ENCODE results near the gene JAML. TPM values are rescaled to one million over a fixed set of nuclear protein-coding genes. Genes with fewer than 3 reads are reported as not detected.
A peak's percentile ranks its signal among the peaks of the same experiment; 100 is the strongest.

Gene JAML
- 10 to 100 TPM in 2 of 4 donors, 1 to 10 TPM in 2; 3.2 to 15.1 (median 8.0) TPM for total RNA-seq

GRCh38 chr11:118224511-118225188 is at the start of gene JAML:
Gene JAML, minus strand, starts transcription at chr11:118225011. Its CDS starts 10,145 bp downstream, at chr11:118214866.
- no peak for TF ChIP-seq EP300 (IDR thresholded peaks at IDR 0.05; ENCODE audit: low read depth)
- TF ChIP-seq CTCF (IDR thresholded peaks at IDR 0.05) = no peak
- TF ChIP-seq POLR2AphosphoS5 (IDR thresholded peaks at IDR 0.05) = peak in 2 of 3 donors; percentile 54 to 69
- TF ChIP-seq POLR2A (IDR thresholded peaks at IDR 0.05) = peak; percentile 66
- intact Hi-C loops (cut with DNase I; ENCODE audit: low total_unique reads) (no loop called here), in situ Hi-C loops (cut with MboI; ENCODE audit: low pct_ligation_motif_present in 1 of 4, low pct_unique_long_range_greater_than_20kb in 1 of 4, low sequenced_read_pairs in 3 of 4) (no loop called here)
- peak within 1 kb of the TSS; percentile 37 to 67 (median 52) for H3K27ac ChIP-seq
- H3K36me3 ChIP-seq = peaks cover 0 to 4% (median 0%) of the 10 kb centered on the region in 4 donors
- peak; percentile 60 for DNase-seq
- H3K4me3 ChIP-seq = peak within 1 kb of the TSS in 1 of 4 donors; percentile 32
- peaks cover 0 to 8% (median 0%) of the 10 kb centered on the region in 4 donors for H3K4me1 ChIP-seq
- peaks cover 22% of the 10 kb centered on the region for H3K27me3 ChIP-seq
- 60 to 84% methylated on average over 4 to 6 of the region's 6 CpGs for WGBS, 2 donors (ENCODE audit: low coverage in 1 of 2)
- H3K9me3 ChIP-seq = no peaks in the 10 kb centered on the region

- TF ChIP-seq POLR2AphosphoS5 (IDR thresholded peaks at IDR 0.05) (no peak), CTCF (IDR thresholded peaks at IDR 0.05) (no peak), POLR2A (IDR thresholded peaks at IDR 0.05) (no peak)
- DNase-seq = no peak
- intact Hi-C loops (cut with DNase I; ENCODE audit: low total_unique reads) (no loop called here), in situ Hi-C loops (cut with MboI; ENCODE audit: low pct_ligation_motif_present in 1 of 4, low pct_unique_long_range_greater_than_20kb in 1 of 4, low sequenced_read_pairs in 3 of 4) (no loop called here)
- peak overlapping the region; percentile 13 to 61 (median 42) for H3K27ac ChIP-seq
- peaks cover 5% of the 10 kb centered on the region for H3K27me3 ChIP-seq
- WGBS, 2 donors (ENCODE audit: low coverage in 1 of 2) = 60% methylated on average over 2 of the region's 2 CpGs; no CpG with 5 or more reads in 1 of the 2 donors
- no peaks in the 10 kb centered on the region for H3K9me3 ChIP-seq
- H3K36me3 ChIP-seq = no peaks in the 10 kb centered on the region
- no peak overlapping the region for H3K4me3 ChIP-seq
- H3K4me1 ChIP-seq = peaks cover 0 to 24% (median 6%) of the 10 kb centered on the region in 4 donors
Measured at GRCh38 chr11:118274186-118274585, 49.4 kb upstream of the JAML start.

- 43 to 46% methylated on average over 1 to 2 of the region's 2 CpGs for WGBS, 2 donors (ENCODE audit: low coverage in 1 of 2)
- Histone ChIP-seq H3K9me3 (no peaks in the 10 kb centered on the region), H3K4me3 (no peak overlapping the region), H3K27ac (peak overlapping the region in 2 of 4 donors; percentile 16 to 47), H3K36me3 (no peaks in the 10 kb centered on the region), H3K27me3 (peaks cover 5% of the 10 kb centered on the region), H3K4me1 (peaks cover 0 to 24% (median 6%) of the 10 kb centered on the region in 4 donors)
- intact Hi-C loops (cut with DNase I; ENCODE audit: low total_unique reads) = no loop called here
- TF ChIP-seq POLR2AphosphoS5 (IDR thresholded peaks at IDR 0.05) (no peak), POLR2A (IDR thresholded peaks at IDR 0.05) (no peak), CTCF (IDR thresholded peaks at IDR 0.05) (no peak), EP300 (IDR thresholded peaks at IDR 0.05; ENCODE audit: low read depth) (no peak)
- no peak for DNase-seq
- in situ Hi-C loops (cut with MboI; ENCODE audit: low pct_ligation_motif_present in 1 of 4, low pct_unique_long_range_greater_than_20kb in 1 of 4, low sequenced_read_pairs in 3 of 4) = no loop called here
Measured at GRCh38 chr11:118272001-118272400, 47.2 kb upstream of the JAML start.

GRCh38 chr11:118267486-118267885 is 42.7 kb upstream of the JAML start:
- intact Hi-C loops (cut with DNase I; ENCODE audit: low total_unique reads) (no loop called here), in situ Hi-C loops (cut with MboI; ENCODE audit: low pct_ligation_motif_present in 1 of 4, low pct_unique_long_range_greater_than_20kb in 1 of 4, low sequenced_read_pairs in 3 of 4) (no loop called here)
- no peaks in the 10 kb centered on the region for H3K36me3 ChIP-seq

More at GRCh38 chr11:118267486-118267885, 42.7 kb upstream of the JAML start:
- no peaks in the 10 kb centered on the region for H3K9me3 ChIP-seq
- no peak overlapping the region for H3K4me3 ChIP-seq
- DNase-seq = no peak
- TF ChIP-seq POLR2AphosphoS5 (IDR thresholded peaks at IDR 0.05) (no peak), CTCF (IDR thresholded peaks at IDR 0.05) (no peak), POLR2A (IDR thresholded peaks at IDR 0.05) (no peak), EP300 (IDR thresholded peaks at IDR 0.05; ENCODE audit: low read depth) (no peak)
- peaks cover 0 to 22% (median 11%) of the 10 kb centered on the region in 4 donors for H3K4me1 ChIP-seq
- 89% methylated on average over 4 of the region's 4 CpGs; no CpG with 5 or more reads in 1 of the 2 donors for WGBS, 2 donors (ENCODE audit: low coverage in 1 of 2)
- H3K27ac ChIP-seq = no peak overlapping the region
- peaks cover 11% of the 10 kb centered on the region for H3K27me3 ChIP-seq
